Measurements from ENCODE around the gene SLC44A5.
"Not testable (repeated sequence)": the region's sequence is repeated elsewhere in the genome, so short reads cannot be mapped to it uniquely, and the experiment has no call there.

SLC44A5 gene

DNA sequence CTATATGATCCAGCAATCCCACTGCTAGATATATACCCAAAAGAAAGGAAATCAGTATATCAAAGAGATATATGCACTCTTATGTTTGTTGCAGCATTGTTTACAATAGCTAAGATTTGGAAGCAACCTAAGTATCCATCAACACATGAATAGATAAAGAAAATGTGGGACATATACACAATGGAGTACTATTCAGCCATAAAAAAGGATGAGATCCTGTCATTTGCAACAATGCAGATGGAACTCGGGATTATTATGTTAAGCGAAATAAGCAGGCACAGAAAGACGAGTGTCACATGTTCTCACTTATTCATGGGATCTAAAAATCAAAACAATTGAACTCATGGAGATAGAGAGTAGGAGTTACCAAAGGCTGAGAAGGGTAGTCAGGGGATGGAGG lies 17.5 kb downstream of the SLC44A5 start:
- not testable (repeated sequence) for DNase-seq (ENCODE audit: low read depth); H3K4me3 ChIP-seq (ENCODE audit: low read depth, low read length)

DNA sequence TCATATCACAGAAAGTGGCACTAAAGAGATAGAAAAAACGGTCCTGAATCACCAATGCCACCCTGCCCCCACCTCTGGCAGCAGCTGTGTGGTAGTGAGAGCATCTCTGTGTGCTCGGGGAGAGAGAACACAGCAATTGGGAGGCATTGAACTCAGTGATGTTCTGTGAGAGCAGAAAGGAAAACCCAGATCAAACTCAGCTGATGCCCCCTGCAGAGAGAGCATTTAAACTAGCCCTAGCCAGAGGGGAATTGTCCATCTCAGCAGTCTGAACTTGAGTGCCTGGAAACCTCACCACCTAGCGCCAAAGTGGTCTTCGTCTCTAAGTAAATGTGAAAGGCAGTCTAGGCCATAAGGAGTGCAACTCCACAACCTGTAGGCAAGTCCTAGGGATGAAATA lies 21.3 kb downstream of the SLC44A5 start:
- no peak overlapping the region for H3K4me3 ChIP-seq (ENCODE audit: low read depth, low read length)
- DNase-seq (ENCODE audit: low read depth): no peak

DNA sequence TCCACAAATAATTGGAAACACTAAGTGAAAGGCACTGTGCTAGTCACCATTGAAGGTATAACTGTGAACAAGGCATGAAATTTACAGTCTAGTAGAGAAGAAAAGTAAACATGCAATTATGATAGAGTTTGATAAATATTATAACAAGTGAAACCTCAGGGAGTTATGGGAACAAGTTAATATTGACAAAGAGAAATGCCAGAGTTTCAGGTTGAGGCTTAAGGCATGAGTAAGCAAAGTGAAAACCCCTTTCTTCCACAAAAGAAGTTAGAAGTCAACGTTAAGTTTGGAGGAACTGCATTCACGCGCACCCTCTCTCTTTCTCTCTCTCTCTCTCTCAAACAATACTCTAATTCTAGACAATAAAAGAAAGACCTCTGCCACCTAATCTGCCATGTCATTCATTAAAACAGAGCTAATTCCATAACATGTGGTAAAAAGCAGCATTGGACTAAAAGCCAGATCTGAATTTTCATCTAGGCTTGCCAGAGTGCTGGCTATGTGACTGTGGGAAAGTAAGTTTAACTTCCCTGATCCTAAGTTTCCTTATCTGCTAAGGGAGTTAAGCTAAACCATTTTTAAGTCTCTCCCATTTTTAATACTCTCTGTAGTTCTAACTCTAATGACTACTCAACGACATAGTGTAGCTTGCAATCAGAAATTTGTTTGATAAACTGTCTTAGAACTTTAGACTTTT lies 22.0 kb downstream of the SLC44A5 start:
- H3K4me3 ChIP-seq (ENCODE audit: low read depth, low read length): no peak overlapping the region
- DNase-seq (ENCODE audit: low read depth): no peak

DNA sequence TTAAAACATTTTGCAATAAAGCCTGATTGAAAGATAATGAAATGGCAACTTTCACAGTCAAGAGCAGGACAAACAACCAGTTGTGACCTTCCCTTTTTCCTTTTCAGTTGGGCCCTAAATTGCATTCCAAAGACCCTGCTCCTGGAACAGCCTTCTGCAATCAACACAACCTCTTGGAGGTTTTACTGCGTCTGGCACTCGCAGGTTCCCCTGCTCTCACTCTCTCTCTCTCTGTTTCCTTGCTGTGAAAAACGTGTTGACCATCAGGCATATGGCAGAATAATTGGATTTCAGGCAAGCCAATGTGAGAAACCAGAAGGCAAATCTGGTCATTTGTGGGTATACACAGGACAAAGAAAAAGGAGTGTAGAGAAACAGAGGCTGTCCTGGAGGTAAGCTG lies 23.2 kb downstream of the SLC44A5 start:
- H3K4me3 ChIP-seq (ENCODE audit: low read depth, low read length): no peak overlapping the region
- DNase-seq (ENCODE audit: low read depth): no peak

DNA sequence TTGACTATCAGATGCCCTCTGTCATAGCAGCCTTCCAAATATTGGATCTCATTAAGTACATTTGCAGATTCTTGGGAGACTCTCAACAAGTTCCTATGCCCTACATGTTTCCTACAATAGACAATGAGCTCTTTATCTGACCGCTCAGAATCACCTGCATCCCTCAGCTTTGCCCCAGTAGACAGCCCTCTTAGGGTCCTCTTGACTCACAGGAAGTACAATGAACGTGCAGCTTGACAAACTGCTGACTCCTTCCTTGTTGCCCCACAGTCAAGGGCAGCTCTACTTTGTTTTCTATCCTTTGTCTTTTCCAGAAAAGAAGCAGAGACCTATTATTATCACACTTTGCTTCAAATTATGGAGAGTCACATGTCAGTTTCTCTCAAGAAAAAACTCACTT lies 27.6 kb downstream of the SLC44A5 start:
- no peak for DNase-seq (ENCODE audit: low read depth)
- no peak overlapping the region for H3K4me3 ChIP-seq (ENCODE audit: low read depth, low read length)

DNA sequence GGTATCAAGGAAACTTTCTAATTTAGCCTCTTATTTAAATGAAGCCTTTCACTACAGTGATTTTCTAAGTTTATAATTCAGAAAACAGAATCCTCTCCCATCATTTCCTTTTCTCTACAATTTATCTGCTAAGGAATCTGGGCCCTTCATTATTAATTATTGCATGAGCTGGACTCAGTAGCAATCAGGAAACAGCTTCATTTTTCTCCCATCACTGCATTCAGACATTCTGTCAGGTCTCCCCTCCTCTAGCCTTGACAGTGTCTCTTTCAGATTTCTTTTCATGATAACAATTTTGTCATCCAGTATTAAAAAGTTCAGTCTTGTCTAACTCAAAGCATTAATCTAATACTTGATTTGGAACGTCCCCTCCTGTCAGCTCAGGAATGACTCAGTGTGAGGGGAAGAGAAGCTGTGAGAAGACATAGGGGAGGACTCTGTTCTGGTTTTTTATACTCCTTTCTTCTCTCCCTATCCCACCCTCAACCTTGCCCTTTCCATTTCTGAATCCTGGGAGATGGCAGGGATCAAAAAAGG lies 28.1 kb downstream of the SLC44A5 start:
- H3K4me3 ChIP-seq (ENCODE audit: low read depth, low read length): no peak overlapping the region
- DNase-seq (ENCODE audit: low read depth): no peak

DNA sequence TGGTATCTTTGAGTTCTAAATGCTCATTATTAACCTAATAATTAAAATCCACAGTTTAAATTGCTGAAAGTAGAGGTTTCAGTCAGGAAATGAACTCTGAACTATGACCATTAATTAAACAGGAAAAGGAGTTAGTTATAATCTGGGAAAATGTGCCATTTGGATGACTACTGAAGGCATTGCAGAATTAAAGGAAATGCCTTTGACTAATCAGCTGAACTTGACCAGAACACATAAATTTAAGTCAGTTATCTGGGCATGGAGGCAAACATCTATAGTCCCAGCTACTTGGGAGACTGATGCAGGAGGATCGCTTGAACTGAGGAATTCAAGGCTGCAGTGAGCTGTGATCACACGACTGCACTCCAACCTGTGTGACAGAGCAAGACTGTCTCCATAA lies 31.9 kb downstream of the SLC44A5 start:
- H3K4me3 ChIP-seq (ENCODE audit: low read depth, low read length): no peak overlapping the region
- no peak for DNase-seq (ENCODE audit: low read depth)

DNA sequence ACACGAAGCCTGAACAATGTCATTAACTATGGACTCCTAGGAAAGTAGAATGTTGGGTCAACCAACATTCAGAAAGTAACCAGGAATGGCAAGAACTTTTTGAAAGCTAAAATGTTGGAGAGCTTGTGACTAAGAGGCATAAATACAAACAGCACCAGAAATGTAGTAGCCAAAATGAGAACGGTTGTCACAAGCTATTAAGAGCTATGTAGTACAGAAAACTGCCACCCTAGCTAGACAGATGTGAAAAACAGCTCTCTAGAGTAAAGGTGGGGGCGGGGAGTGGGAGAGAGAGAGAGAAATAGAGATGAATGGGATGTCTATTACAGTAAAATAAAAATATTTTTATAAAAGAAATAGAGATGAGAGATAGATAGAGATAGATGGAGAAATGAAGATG lies 35.1 kb downstream of the SLC44A5 start:
- H3K4me3 ChIP-seq (ENCODE audit: low read depth, low read length): no peak overlapping the region
- DNase-seq (ENCODE audit: low read depth): no peak

DNA sequence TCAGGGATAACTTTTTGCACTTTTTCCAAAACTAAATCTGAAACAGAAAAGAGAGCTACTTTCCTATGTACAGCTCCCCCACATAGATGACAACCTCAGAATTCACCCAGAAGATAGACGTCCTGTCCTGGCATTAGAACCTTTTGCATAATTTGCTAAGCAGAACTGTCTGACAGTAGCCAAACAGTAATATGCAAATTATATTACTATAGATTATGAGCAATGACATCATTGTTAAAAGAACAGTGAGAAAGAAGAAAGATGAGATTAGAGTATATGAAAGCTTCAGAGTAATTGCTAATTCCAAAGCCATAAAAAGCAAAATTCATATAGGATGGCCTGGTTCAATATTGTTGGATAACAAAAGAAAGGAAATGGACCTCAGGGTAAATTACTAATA lies 43.7 kb downstream of the SLC44A5 start:
- no peak for DNase-seq (ENCODE audit: low read depth)
- H3K4me3 ChIP-seq (ENCODE audit: low read depth, low read length): no peak overlapping the region

DNA sequence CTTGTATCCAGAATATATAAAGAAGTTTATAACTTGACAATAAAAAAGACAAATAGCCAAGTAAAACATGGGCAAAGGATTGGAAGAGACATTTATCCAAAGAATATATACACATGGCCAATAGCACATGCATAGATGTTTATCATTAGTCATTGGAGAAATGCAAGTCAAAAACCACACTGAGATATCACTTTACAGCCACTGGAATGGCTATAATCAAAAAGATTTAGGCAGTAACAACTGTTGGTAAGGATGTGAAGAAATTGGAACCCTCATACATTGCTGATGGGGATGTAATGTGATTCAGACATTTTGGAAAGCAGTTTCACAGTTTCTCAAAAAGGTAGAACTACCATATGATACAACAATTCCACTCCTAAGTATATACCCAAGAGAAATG lies 51.1 kb downstream of the SLC44A5 start:
- H3K4me3 ChIP-seq (ENCODE audit: low read depth, low read length): no peak overlapping the region
- no peak for DNase-seq (ENCODE audit: low read depth)

DNA sequence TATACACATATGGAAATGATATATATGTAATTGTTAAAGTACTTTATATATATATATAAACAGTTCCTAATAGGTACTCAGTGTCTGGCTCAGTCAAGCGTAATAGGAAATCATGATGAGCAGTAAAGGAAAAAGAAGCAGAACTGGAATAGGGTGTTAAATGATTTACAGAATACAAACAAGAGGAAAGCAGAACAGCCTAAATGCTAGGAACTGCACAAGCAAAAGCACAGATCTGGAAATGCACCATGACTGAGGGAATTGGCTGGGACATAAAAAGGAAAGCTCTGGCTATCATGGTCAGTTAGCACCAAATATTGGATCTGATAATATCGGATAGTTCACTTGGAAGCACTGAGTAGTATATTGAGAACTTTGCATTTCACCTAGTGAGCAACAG lies 51.8 kb downstream of the SLC44A5 start:
- no peak overlapping the region for H3K4me3 ChIP-seq (ENCODE audit: low read depth, low read length)
- no peak for DNase-seq (ENCODE audit: low read depth)

DNA sequence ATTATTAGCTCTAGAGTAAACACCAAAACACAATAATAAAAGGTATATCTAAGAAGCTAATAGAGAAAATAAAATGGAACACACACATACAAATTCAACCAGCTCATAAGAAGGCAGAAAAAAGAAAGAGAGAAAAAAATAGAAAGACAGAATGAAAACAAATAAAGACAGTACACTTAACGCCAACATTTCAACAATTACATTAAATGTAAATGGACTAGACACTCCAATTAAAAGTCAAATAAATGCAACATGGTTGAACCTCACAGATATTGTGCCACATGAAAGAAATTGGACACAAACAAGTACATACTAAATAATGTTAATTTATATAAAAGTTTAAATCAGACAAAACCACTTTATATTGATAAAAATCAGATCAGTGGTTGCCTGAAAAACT lies 56.0 kb downstream of the SLC44A5 start:
- no peak overlapping the region for H3K4me3 ChIP-seq (ENCODE audit: low read depth, low read length)
- no peak for DNase-seq (ENCODE audit: low read depth)

DNA sequence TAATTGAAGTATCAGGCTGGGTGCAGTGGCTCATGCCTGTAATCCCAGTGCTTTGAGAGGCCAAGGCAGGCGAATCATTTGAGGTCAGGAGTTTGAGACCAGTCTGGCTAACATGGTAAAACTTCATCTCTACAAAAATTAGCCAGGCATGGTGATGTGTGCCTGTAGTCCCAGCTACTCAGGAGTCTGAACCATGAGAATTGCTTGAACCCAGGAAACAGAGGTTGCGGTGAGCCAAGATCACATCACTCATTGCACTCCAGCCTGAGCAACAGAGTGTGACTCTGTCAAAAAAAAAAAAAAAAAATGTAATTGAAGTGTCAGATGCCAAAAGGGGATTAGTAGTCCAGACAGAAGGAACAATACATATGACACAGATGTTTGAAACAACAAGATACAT lies 56.7 kb downstream of the SLC44A5 start:
- DNase-seq (ENCODE audit: low read depth): no peak

DNA sequence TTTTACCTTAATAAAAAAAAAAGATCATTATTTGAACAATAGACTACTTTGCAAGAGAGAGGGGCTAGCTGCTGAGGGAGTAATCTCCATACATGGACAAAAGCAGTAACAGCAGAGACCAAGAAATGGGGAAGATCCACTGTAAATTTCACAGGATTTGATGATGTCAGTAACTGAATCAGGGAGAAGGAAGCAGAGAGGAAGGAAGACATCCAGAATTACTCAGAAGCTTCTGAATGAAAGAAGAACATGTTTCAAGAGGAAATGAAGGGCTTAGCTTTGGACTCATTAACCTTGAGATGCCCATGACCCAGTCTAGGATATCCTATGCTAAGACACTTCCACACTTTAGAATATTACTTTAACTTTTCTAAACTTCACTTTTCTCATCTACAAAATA lies 60.4 kb downstream of the SLC44A5 start:
- DNase-seq (ENCODE audit: low read depth): no peak
- no peak overlapping the region for H3K4me3 ChIP-seq (ENCODE audit: low read depth, low read length)

More for the DNA sequence above, 56.7 kb downstream of the SLC44A5 start:
- H3K4me3 ChIP-seq (ENCODE audit: low read depth, low read length): no peak overlapping the region

DNA sequence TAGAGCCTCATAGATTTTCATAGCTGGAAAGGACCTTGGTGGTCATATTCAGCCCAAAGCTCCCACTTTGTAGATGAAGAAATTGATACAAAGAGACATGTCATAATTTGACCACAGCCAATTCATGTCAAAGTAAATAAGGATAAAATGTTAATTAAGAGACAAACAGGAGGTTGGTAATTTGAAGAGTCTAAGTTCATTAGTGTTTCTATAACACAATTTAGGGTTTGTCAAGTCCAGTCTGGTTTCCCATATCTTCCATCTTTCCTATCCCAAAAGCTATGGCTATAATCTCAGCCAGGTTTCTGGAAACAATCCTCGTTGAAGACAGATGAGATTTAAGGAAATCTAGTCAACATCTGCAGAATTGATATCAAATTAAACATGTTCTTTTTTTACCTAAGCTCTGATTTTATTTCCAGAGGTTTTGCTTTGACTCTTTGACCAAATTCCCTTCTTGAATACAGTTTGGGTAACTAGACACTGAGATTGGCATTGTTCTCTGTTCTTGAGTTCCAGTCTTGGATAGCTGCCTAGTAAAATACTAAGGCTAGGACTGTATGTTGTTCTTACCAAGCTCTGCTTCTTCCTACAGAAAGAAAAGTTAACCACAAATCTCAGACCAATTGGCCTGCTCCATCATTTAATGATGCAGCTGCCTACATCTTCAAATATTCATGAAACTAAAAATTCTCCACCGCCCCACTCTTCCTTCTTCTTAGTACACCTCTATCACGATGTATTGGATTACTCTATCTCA lies 62.0 kb downstream of the SLC44A5 start:
- H3K4me3 ChIP-seq (ENCODE audit: low read depth, low read length): no peak overlapping the region
- DNase-seq (ENCODE audit: low read depth): no peak

DNA sequence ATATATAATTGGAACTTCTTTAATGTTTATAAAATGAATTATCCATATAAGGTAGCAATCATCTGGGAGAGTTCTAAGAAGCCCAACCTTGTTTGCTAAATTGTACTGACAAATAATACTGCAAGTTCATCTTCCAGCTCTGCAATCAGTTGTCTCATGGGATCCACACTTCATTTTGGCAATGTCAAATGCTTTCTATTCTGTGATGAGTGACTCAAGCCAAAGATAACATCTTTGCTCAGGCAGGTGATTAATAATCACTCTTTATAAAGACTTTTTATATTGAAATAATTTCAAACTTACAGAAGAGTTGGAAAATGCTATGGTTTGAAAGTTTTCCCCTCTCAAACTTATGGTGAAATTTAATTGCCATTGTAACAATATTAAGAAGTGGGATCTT lies 67.2 kb downstream of the SLC44A5 start:
- DNase-seq (ENCODE audit: low read depth): no peak
- H3K4me3 ChIP-seq (ENCODE audit: low read depth, low read length): no peak overlapping the region

DNA sequence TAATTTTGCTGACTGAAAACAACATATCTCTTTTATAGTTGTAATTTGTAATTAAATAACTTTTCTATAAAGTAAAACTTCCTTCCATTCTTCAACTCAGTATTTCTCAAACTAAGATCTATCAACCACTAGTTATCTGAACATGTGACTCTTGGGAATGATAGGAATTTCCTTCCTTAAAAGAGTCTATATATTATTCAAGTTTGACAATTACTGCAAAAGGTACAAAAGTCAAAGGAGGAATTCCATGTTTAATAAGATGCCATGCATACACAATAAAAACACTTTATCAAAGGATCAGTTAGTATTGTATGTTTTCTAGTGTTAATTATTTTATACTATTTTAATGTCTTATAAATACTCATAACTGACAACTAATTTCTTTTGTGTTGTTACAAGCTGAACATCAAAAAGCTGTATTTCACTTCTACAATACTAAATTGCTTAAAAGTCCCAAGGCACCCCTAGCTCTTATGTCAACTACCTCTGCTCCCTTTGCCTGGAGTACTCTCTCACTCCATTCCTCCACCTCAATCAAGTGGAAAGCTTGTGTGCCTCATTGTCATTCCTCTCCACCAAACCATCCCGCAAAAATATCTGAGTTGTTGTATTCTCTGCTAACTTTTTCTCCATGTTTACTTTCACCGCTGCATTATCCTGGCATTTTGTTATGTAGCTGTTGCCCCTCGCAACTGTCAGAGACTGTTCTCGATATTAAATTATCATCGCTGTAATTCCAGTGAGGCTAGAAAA lies 67.9 kb downstream of the SLC44A5 start:
- no peak for DNase-seq (ENCODE audit: low read depth)
- no peak overlapping the region for H3K4me3 ChIP-seq (ENCODE audit: low read depth, low read length)

DNA sequence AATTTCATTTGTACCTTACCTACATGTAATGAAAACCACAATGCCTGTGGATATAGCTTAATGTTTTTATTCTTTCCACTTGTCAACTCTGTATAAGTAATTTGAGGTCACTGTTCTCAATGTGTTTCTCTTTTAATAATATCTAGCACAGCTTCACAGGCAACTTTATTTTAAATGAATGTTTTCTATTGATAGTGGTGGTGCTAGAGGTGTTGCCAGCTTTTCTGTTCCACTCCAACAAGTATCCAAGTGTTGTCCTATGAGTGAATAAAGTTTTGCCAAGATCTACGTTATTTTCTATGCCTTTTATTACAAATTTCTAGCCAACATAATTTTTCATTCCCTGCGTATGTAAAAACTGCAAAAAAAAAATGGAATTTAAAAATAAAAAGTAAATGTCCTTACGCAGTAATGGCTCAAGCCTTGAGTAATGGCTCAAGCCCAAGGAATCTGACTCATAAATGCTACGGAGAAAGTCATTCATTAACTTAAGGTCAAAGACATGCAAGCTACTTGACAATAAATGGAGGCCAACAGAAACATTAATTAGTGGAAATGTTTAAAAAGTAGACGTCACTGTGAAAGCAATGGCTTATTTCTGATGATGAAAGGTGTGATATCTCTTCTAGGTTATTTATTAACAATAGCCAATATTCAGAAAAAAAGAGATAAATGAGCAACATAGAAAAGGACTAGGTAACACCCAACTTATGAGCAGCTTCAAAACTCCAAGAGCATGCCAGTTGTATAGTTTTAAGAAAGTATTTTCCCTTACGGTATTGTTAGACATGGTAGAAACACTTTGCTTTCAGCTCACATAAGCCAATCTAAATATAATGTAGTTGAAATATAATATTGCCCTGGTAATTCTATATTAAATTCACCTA lies 71.4 kb downstream of the SLC44A5 start:
- no peak for DNase-seq (ENCODE audit: low read depth)
- no peak overlapping the region for H3K4me3 ChIP-seq (ENCODE audit: low read depth, low read length)

DNA sequence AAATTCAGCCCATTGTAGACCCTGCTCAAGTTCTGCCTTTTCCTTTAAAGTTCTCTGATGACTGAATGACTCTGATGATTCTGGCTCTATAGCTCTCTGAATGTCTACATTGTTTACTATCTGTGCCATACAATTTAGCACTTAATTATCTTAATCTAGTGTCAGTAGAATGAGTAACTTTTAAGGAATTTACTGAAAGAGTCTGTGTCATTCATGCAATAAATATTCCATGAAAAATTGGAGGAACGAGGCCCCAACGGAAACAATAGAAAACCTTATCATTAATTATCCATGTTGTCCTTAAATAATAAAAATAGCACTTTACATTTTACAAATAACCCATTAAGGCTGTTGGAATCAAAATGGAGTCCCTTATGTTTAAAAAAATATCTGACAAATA lies 77.8 kb downstream of the SLC44A5 start:
- no peak for DNase-seq (ENCODE audit: low read depth)
- no peak overlapping the region for H3K4me3 ChIP-seq (ENCODE audit: low read depth, low read length)
